NOMO-1 treated with DMSO at 0.1 percent for 48 hours (cell line): ENCODE results near the gene ULBP2.
"Not testable (repeated sequence)": the region's sequence is repeated elsewhere in the genome, so short reads cannot be mapped to it uniquely, and the experiment has no call there.

Source experiments
- DNase-seq: peaks from one replicate; lab custom pipeline; 2025; ENCODE audit not compliant: unreplicated experiment; lab: John Stamatoyannopoulos, UW

The ULBP2 gene

GRCh38 chr6:149908480-149908879 lies 33.3 kb upstream of the ULBP2 start:
- DNase-seq, result not testable (repeated sequence)

GRCh38 chr6:149909701-149910470 lies 31.9 kb upstream of the ULBP2 start:
- DNase-seq, result no peak

- DNase-seq, result no peak
Measured at GRCh38 chr6:149910721-149911151, 31.1 kb upstream of the ULBP2 start.

GRCh38 chr6:149912680-149913079 lies 29.1 kb upstream of the ULBP2 start:
- DNase-seq, result not testable (repeated sequence)

GRCh38 chr6:149913085-149913484 lies 28.7 kb upstream of the ULBP2 start:
- no peak for DNase-seq

GRCh38 chr6:149913540-149914240 lies 28.1 kb upstream of the ULBP2 start:
- no peak for DNase-seq

GRCh38 chr6:149915970-149916865 lies 25.6 kb upstream of the ULBP2 start:
- no peak for DNase-seq

GRCh38 chr6:149917679-149918078 lies 24.1 kb upstream of the ULBP2 start:
- DNase-seq, result no peak

- DNase-seq, result no peak
Measured at GRCh38 chr6:149918151-149918905, 23.5 kb upstream of the ULBP2 start.

- DNase-seq, result not testable (repeated sequence)
Measured at GRCh38 chr6:149919126-149919833, 22.5 kb upstream of the ULBP2 start.

GRCh38 chr6:149919834-149920225 lies 22.0 kb upstream of the ULBP2 start:
- DNase-seq, result no peak

GRCh38 chr6:149921361-149921760 lies 20.5 kb upstream of the ULBP2 start:
- no peak for DNase-seq

GRCh38 chr6:149922091-149922490 lies 19.7 kb upstream of the ULBP2 start:
- not testable (repeated sequence) for DNase-seq

GRCh38 chr6:149922642-149923326 lies 19.0 kb upstream of the ULBP2 start, which contains the start of gene RAET1G:
RAET1G (minus strand) TSS chr6:149923121; CDS start chr6:149923010, 111 bp downstream.
- DNase-seq, result peak; percentile 95

- no peak for DNase-seq
Measured at GRCh38 chr6:149923327-149923986, 18.4 kb upstream of the ULBP2 start.

- DNase-seq, result no peak
Measured at GRCh38 chr6:149924206-149924932, 17.4 kb upstream of the ULBP2 start.

GRCh38 chr6:149924933-149925252 lies 16.9 kb upstream of the ULBP2 start:
- no peak for DNase-seq

- DNase-seq, result peak; percentile 0
Measured at GRCh38 chr6:149925253-149925973, 16.4 kb upstream of the ULBP2 start.
